HG02642 (cell line): ENCODE data around the gene MTNR1A.

ENCODE experiments used
- ATAC-seq: cut with Tn5 transposase; IDR thresholded peaks from one replicate; pipeline ENCODE4 v1.9.1; 2021; ENCODE audit warnings: mild to moderate bottlenecking; ENCODE audit not compliant: unreplicated experiment, poor library complexity

The MTNR1A gene

DNA sequence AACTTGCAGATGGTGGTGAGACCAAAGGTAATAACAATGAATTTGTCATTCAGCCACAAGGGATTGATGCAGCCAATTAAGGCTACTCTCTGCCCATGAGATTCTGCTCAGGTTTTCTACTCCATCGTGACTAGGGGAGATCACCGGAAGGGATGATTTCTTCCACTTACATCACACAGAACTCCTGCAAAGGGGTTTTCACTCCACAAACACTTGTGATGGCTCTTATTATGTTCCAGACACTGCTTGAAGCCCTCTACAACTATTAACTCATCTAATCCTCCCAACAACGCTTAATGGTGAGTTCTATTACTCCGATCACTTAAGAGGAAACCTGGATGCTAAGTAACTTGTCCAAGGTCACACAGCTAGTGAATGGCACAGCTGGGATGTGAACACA, 55.9 kb downstream of the MTNR1A start:
- no peak for ATAC-seq

DNA sequence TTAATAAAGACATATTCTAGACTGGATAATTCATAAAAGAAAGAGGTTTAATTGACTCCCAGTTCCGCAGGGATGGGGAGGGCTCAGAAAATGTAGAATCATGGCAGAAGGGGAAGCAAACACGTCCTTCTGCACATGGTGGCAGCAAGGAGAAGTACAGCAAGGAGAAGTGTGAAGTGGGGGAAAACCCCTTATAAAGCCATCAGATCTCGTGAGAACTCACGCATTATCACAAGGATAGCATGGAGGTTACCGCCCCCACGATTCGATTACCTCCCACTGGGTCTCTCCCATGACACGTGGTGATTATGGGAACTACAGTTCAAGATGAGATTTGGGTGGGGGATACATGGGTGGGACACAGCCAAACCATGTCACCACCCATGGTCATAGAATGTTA, 58.3 kb downstream of the MTNR1A start:
- no peak for ATAC-seq

DNA sequence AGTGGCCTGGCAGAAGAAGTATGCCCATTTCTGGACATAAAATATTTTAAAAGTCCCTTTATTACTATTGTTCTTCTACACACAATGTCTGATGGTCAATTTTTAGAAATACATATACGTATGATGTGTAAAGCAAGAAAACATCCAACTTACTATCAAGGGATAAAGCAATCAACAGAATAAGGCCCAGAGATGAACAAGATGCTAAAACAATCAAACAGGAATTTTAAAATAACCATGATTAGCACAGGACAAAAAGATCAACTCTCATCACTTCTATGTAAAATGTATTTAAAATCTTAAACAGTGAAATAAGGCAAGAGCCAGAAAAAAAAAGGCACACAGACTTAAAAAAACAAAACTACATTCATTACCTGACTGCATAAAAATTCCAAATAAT, 60.9 kb downstream of the MTNR1A start:
- no peak for ATAC-seq

DNA sequence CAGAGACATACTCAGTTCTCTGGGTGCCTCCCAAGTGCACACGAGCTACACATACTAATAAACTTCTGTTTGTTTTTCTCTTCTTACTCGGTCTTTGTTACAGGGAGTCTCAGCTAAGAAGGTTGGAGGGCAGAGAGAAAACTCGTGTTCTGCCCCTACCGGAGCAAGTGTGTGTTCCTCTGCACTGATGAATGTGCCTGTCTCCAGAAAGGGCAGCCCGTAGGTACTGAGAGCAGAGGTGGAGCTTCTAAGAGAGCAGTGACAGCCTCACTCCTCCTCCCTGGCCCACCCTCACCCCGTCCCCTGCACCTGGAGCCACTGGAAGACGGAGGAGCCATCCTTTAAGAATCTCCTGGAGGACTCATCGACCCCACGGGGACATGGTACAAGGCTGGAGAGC, 67.6 kb downstream of the MTNR1A start:
- ATAC-seq: no peak

DNA sequence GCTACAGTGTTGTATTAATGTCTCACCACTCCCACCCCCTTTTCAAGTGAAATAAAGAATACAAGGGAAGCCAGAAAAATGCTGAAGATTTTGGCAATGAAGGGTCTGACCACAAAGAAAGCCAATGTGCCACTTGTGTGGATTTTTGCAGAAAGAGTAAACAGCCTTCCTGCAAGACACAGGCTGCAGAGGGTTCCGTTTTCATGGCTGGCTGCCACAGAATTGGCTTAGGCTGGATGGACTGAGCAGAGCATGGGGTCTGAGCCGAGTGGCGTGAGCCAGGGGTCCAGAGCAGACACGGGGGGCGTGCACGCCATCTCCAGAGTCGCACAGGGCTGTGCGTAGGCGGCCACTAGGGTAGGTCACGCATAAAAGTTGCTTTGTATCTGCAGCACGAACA, 69.2 kb downstream of the MTNR1A start:
- no peak for ATAC-seq

DNA sequence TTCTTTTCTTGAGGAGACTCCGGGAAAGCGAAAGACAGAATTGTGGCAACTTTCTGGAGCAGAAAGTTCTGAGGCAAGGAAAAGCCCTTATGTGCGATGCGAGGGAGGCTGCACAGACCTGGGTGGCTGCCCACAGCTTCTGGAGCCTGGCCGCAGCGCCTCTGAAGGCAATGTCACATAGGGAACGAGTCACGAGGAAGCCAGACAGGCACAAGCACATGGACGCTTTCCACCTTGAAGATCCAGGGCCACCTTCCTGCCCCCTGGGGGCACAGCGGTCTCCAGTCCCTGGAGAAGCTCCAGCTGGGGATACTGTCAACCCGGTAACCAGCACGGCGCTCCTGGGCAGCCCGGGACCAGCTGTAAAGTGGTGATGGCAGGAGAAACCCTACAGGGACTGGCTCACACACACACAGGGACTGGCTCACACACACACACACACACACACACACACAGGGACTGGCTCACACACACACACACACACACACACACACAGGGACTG, 69.8 kb downstream of the MTNR1A start:
- ATAC-seq: no peak

DNA sequence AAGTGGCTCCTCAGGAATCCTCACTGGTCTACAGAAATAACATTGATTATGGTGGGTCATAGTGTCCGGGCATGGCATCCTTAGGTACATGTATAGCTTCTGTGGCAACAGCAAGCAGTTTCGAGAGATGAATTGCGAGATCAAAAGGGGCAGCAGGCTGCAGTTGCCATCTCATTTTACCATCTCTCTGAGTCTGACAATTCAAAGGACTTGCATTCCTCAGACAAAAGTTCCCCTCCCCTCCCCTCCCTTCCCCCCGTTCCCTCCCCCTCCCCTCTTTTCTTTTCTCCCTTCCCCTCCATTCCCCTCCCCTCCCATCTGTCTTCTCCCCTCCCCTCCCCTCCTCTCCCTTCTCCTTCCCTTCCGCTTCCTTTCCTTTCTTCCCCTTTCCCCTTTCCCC, 70.2 kb downstream of the MTNR1A start:
- ATAC-seq: no peak

DNA sequence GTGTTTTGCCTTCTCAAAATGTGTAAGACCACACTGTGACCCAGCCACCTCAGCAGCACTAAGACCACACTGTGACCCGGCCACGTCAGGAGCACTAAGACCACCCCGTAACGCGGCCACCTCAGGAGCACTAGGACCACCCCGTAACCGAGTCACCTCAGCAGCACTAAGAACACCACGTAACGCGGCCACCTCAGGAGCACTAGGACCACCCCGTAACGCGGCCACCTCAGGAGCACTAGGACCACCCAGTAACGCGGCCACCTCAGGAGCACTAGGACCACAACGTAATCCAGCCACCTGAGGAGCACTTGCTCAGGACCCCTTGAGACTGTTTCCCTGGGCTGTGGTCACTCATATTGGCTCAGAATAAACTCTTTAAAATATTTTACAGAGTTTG, 71.7 kb downstream of the MTNR1A start:
- ATAC-seq: no peak
